ENCODE results near the gene DOCK11. TPM values are rescaled to one million over a fixed set of nuclear protein-coding genes. Genes with fewer than 3 reads are reported as not detected.

The DOCK11 gene
- polyA plus RNA-seq, 1 donor from 2014 or later: 37.2 TPM

GRCh38 chrX:118538386-118538785 is 42.8 kb downstream of the DOCK11 start:
- H3K36me3 ChIP-seq (ENCODE audit: insufficient read depth, low read length): no peaks in the 10 kb centered on the region
- no peak overlapping the region for H2AFZ ChIP-seq (ENCODE audit: low read depth, low read length)
- H3K9me3 ChIP-seq (ENCODE audit: low read length): no peaks in the 10 kb centered on the region
- H3K4me2 ChIP-seq (ENCODE audit: low read length): no peak overlapping the region
- H3K27me3 ChIP-seq (ENCODE audit: insufficient read depth, low read depth, low read length): no peaks in the 10 kb centered on the region
- H3K4me3 ChIP-seq (ENCODE audit: low read length): no peak overlapping the region
- no peaks in the 10 kb centered on the region for H3F3A ChIP-seq (ENCODE audit: insufficient read depth, low read length, poor library complexity, severe bottlenecking)
- H3K27ac ChIP-seq (ENCODE audit: low read length): no peak overlapping the region
- no peak overlapping the region for H3K9ac ChIP-seq (ENCODE audit: low read length)
- H4K20me1 ChIP-seq (ENCODE audit: insufficient read depth): no peaks in the 10 kb centered on the region
- TF ChIP-seq MXI1 (conservative IDR thresholded peaks at IDR 0.05; ENCODE audit: poor library complexity, severe bottlenecking): no peak
- TF ChIP-seq TAF1 (IDR thresholded peaks at IDR 0.05; ENCODE audit: low read depth): no peak
- no peak for TF ChIP-seq CTCF (IDR thresholded peaks at IDR 0.05; ENCODE audit: poor library complexity, severe bottlenecking)
- TF ChIP-seq POLR2AphosphoS5 (IDR thresholded peaks at IDR 0.05): no peak
- no peak for TF ChIP-seq SMC3 (conservative IDR thresholded peaks at IDR 0.05; ENCODE audit: poor library complexity)
- H3K79me2 ChIP-seq (replicated peaks; ENCODE audit: insufficient read depth, low read length): no peaks in the 10 kb centered on the region
- H3K9me2 ChIP-seq (ENCODE audit: insufficient read depth, low read length): no peaks in the 10 kb centered on the region

- H3K9me3 ChIP-seq (ENCODE audit: low read length): no peaks in the 10 kb centered on the region
- no peak for TF ChIP-seq SMC3 (conservative IDR thresholded peaks at IDR 0.05; ENCODE audit: poor library complexity)
- TF ChIP-seq REST (IDR thresholded peaks at IDR 0.05; ENCODE audit: borderline replicate concordance): no peak
- no peak for TF ChIP-seq TAF1 (IDR thresholded peaks at IDR 0.05; ENCODE audit: low read depth)
- TF ChIP-seq POLR2AphosphoS5 (IDR thresholded peaks at IDR 0.05): no peak
- no peak for TF ChIP-seq MXI1 (conservative IDR thresholded peaks at IDR 0.05; ENCODE audit: poor library complexity, severe bottlenecking)
- TF ChIP-seq RAD21 (conservative IDR thresholded peaks at IDR 0.05): no peak
- no peak for TF ChIP-seq CTCF (IDR thresholded peaks at IDR 0.05; ENCODE audit: poor library complexity, severe bottlenecking)
- no peaks in the 10 kb centered on the region for H3K27me3 ChIP-seq (ENCODE audit: insufficient read depth, low read depth, low read length)
- no peaks in the 10 kb centered on the region for H3K79me2 ChIP-seq (replicated peaks; ENCODE audit: insufficient read depth, low read length)
- no peak overlapping the region for H3K9ac ChIP-seq (ENCODE audit: low read length)
- no peak overlapping the region for H2AFZ ChIP-seq (ENCODE audit: low read depth, low read length)
- H3K27ac ChIP-seq (ENCODE audit: low read length): no peak overlapping the region
- no peaks in the 10 kb centered on the region for H3F3A ChIP-seq (ENCODE audit: insufficient read depth, low read length, poor library complexity, severe bottlenecking)
- H3K4me3 ChIP-seq (ENCODE audit: low read length): no peak overlapping the region
- no peaks in the 10 kb centered on the region for H3K36me3 ChIP-seq (ENCODE audit: insufficient read depth, low read length)
- no peaks in the 10 kb centered on the region for H4K20me1 ChIP-seq (ENCODE audit: insufficient read depth)
- no peaks in the 10 kb centered on the region for H3K9me2 ChIP-seq (ENCODE audit: insufficient read depth, low read length)
- H3K4me2 ChIP-seq (ENCODE audit: low read length): no peak overlapping the region
These were observed 44.7 kb downstream of the DOCK11 start for GRCh38 chrX:118540342-118540741.

All from neural cell (in vitro differentiated cells).